Astrocyte (in vitro differentiated cells and primary cell): Measurements from ENCODE around the gene TOR4A. TPM values are rescaled to one million over a fixed set of nuclear protein-coding genes. Genes with fewer than 3 reads are reported as not detected.

Experiments
- DNase-seq: peaks from one replicate; pipeline ENCODE4 v3.0.0-alpha.2; 2010; ENCODE audit warnings: low read depth
- FAIRE-seq: peaks from 2 replicates; lab custom pipeline; 2011; peaks lifted over from hg19 to GRCh38; lab: Jason Lieb, UNC
- H2AFZ ChIP-seq: 2 replicates; pipeline ENCODE4 v1.6.0; 2012; ENCODE audit warnings: low read depth, low read length, inconsistent platforms
- H3K27ac ChIP-seq: 2 replicates; pipeline ENCODE4 v1.5.1; 2011; ENCODE audit warnings: low read depth, low read length, inconsistent platforms
- H3K27me3 ChIP-seq: 2 replicates; pipeline ENCODE4 v1.6.0; 2011; ENCODE audit warnings: low read length, inconsistent platforms; ENCODE audit not compliant: insufficient read depth
- H3K36me3 ChIP-seq: 2 replicates; pipeline ENCODE4 v1.5.1; 2011; ENCODE audit warnings: low read length, inconsistent platforms; ENCODE audit not compliant: insufficient read depth
- H3K4me1 ChIP-seq: 2 replicates; pipeline ENCODE4 v1.5.1; 2011; ENCODE audit warnings: low read length, inconsistent platforms; ENCODE audit not compliant: insufficient read depth
- H3K4me2 ChIP-seq: 2 replicates; pipeline ENCODE4 v1.6.0; 2012; ENCODE audit warnings: low read length, inconsistent platforms
- H3K4me3 ChIP-seq: 2 replicates; pipeline ENCODE4 v1.5.1; 2011; ENCODE audit warnings: low read depth, mild to moderate bottlenecking, low read length, inconsistent platforms; ENCODE audit not compliant: insufficient read depth
- H3K79me2 ChIP-seq: 2 replicates; pipeline ENCODE4 v1.6.0; 2012; ENCODE audit warnings: mild to moderate bottlenecking, low read length, inconsistent platforms; ENCODE audit not compliant: insufficient read depth
- H3K9ac ChIP-seq: 2 replicates; pipeline ENCODE4 v1.6.0; 2012; ENCODE audit warnings: mild to moderate bottlenecking, low read length, inconsistent platforms
- H3K9me3 ChIP-seq: 2 replicates; pipeline ENCODE4 v1.5.1; 2012; ENCODE audit warnings: low read depth, mild to moderate bottlenecking, low read length, inconsistent platforms; ENCODE audit not compliant: insufficient read depth
- H4K20me1 ChIP-seq: 2 replicates; pipeline ENCODE4 v1.6.0; 2012; ENCODE audit warnings: low read length, inconsistent platforms; ENCODE audit not compliant: insufficient read depth
- H3K27ac Mint-ChIP-seq: one replicate; pipeline ENCODE4 v1.8.0; 2021; ENCODE audit warnings: mild to moderate bottlenecking, mixed read lengths; ENCODE audit not compliant: unreplicated experiment
- H3K27me3 Mint-ChIP-seq: one replicate; pipeline ENCODE4 v1.8.0; 2021; ENCODE audit warnings: low read depth, mixed read lengths; ENCODE audit not compliant: unreplicated experiment
- H3K36me3 Mint-ChIP-seq: one replicate; pipeline ENCODE4 v1.8.0; 2021; ENCODE audit warnings: low read depth, mixed read lengths; ENCODE audit not compliant: unreplicated experiment
- H3K4me1 Mint-ChIP-seq: one replicate; pipeline ENCODE4 v1.8.0; 2021; ENCODE audit warnings: low read depth, mixed read lengths; ENCODE audit not compliant: unreplicated experiment
- H3K4me3 Mint-ChIP-seq: one replicate; pipeline ENCODE4 v1.8.0; 2021; ENCODE audit warnings: mild to moderate bottlenecking, moderate library complexity, mixed read lengths; ENCODE audit not compliant: unreplicated experiment
- H3K9me3 Mint-ChIP-seq: one replicate; pipeline ENCODE4 v1.8.0; 2021; ENCODE audit warnings: mild to moderate bottlenecking, mixed read lengths; ENCODE audit not compliant: unreplicated experiment
- CTCF ChIP-seq: IDR thresholded peaks from 2 replicates; pipeline ENCODE4 v1.5.1; 2011; ENCODE audit warnings: low read depth, mild to moderate bottlenecking, inconsistent platforms, low read length, moderate library complexity; ENCODE audit not compliant: insufficient read depth
- EZH2 ChIP-seq: IDR thresholded peaks from 2 replicates; pipeline ENCODE4 v1.6.1; 2012; ENCODE audit warnings: mild to moderate bottlenecking, low read length, inconsistent platforms; ENCODE audit not compliant: insufficient read depth
- total RNA-seq: library from RNA; stranded (reverse); gene quantifications from 2 replicates; pipeline ENCODE4 v1.2.1, GENCODE V29; 2021

Gene TOR4A
- total RNA-seq, 1 donor from 2014 or later = 11.8 TPM

- Histone ChIP-seq H2AFZ (no peak overlapping the region), H3K27ac (no peak overlapping the region), H3K4me3 (no peak overlapping the region), H3K4me2 (no peak overlapping the region), H3K79me2 (peaks cover 23% of the 10 kb centered on the region), H3K27me3 (no peaks in the 10 kb centered on the region), H3K4me1 (peaks cover 4% of the 10 kb centered on the region), H4K20me1 (peaks cover 34% of the 10 kb centered on the region), H3K36me3 (peaks cover 15% of the 10 kb centered on the region), H3K9ac (no peak overlapping the region), H3K9me3 (no peaks in the 10 kb centered on the region)
- no peaks in the 10 kb centered on the region for H3K9me3 Mint-ChIP-seq
- H3K4me3 Mint-ChIP-seq = no peak overlapping the region
- no peak for TF ChIP-seq EZH2
- no peak for TF ChIP-seq CTCF
- peaks cover 16% of the 10 kb centered on the region for H3K36me3 Mint-ChIP-seq
- no peak for FAIRE-seq
- DNase-seq = no peak
- H3K27me3 Mint-ChIP-seq = no peaks in the 10 kb centered on the region
- peaks cover 8% of the 10 kb centered on the region for H3K4me1 Mint-ChIP-seq
- H3K27ac Mint-ChIP-seq = no peak overlapping the region
Measured at GRCh38 chr9:137266585-137267453, 10.7 kb upstream of the TOR4A start.

- Mint-ChIP-seq H3K4me3 (no peak overlapping the region), H3K9me3 (no peaks in the 10 kb centered on the region), H3K27me3 (no peaks in the 10 kb centered on the region), H3K4me1 (peaks cover 6% of the 10 kb centered on the region), H3K36me3 (peaks cover 15% of the 10 kb centered on the region), H3K27ac (peak overlapping the region; percentile 7)
- Histone ChIP-seq H3K4me3 (no peak overlapping the region), H3K4me2 (no peak overlapping the region), H3K9me3 (no peaks in the 10 kb centered on the region), H3K4me1 (peaks cover 4% of the 10 kb centered on the region), H3K27ac (no peak overlapping the region), H4K20me1 (peaks cover 41% of the 10 kb centered on the region), H2AFZ (no peak overlapping the region), H3K9ac (no peak overlapping the region), H3K27me3 (no peaks in the 10 kb centered on the region), H3K79me2 (peaks cover 23% of the 10 kb centered on the region), H3K36me3 (peaks cover 15% of the 10 kb centered on the region)
- TF ChIP-seq CTCF (no peak), EZH2 (no peak)
- DNase-seq = no peak
- no peak for FAIRE-seq
Measured at GRCh38 chr9:137267933-137268355, 9.6 kb upstream of the TOR4A start.
